ENCODE results near the gene SLC39A11. TPM values are rescaled to one million over a fixed set of nuclear protein-coding genes. Genes with fewer than 3 reads are reported as not detected.
A peak's percentile ranks its signal among the peaks of the same experiment; 100 is the strongest.
"Not testable (repeated sequence)": the region's sequence is repeated elsewhere in the genome, so short reads cannot be mapped to it uniquely, and the experiment has no call there.

Gene SLC39A11
- polyA plus RNA-seq, 3 donors from 2014 or later, result 13.7 to 25.8 (median 16.2) TPM

DNA sequence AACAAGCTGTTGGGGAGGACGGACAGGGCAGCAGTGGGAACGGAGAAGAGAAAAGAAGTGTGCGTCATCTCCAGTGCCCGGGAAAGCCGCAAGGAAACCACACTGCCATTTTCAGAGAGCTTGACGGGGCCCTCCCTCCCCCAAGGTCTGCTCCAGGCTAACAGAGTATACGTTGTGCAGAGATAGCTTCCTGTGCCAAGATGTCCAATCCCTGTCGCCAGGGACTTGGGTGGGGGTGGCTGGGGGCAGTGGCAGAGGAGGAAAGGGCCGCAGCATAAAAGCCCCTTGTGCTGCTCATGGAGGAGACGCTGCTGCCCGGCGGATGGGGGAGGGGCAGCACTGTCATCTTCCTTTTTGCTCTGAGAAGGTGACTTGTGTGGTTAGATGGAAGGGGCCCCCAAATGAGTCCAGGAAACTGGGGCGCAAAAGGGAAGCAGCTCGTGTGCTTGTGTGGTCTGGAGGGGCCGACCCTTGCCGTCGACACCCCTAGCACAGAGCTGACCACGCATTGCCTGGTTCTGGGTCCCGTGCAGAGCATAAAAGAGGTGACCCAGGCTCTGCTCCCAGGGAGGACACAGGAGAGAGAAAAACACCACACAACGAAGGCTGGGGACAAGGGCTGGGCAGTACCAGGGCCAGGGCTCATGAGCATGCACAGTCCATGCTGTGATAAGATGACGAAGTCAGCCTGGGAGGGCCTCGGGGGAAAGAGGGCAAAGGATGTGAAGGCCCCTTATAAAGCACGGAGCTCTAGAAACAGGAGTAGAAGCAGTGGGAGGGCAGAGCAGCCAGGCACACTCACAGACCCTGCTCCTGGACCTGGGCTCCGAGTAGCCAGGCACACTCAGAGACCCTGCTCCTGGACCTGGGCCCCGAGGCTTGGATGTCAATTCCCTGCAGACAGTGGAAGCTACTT, 372.7 kb downstream of the SLC39A11 start:
- Mint-ChIP-seq H3K9me3 (no peaks in the 10 kb centered on the region), H3K36me3 (peaks cover 5 to 15% (median 7%) of the 10 kb centered on the region in 3 donors), H3K27ac (peak overlapping the region; percentile 46 to 93 (median 80)), H3K4me1 (peaks cover 19 to 22% of the 10 kb centered on the region in 2 donors), H3K27me3 (ENCODE audit: low read depth in 3 of 3) (peaks cover 0 to 2% (median 1%) of the 10 kb centered on the region in 3 donors), H3K4me3 (peak overlapping the region; percentile 72 to 85 (median 76))
- peak; percentile 64 to 68 (median 66) for DNase-seq

DNA sequence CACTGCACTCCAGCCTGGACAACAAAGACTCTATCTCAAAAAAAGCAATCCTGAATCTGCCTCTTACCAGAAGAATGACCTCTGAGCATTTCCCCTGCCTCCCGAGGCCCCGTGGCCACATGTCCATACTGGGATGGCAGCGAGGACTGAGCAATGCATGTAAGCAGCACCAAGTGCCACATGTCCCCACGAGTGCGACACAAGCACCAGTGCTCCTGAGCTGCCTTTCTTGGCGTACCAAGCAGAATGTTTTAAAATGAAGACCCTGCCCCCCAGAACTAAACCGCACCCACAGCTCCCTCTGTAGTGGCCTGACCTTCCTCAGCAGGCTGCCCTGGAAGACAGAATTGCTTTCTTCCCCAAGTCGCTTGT, 373.3 kb downstream of the SLC39A11 start:
- H3K4me1 Mint-ChIP-seq, result peaks cover 19 to 22% of the 10 kb centered on the region in 2 donors
- no peaks in the 10 kb centered on the region for H3K9me3 Mint-ChIP-seq
- peaks cover 0 to 2% (median 1%) of the 10 kb centered on the region in 3 donors for H3K27me3 Mint-ChIP-seq (ENCODE audit: low read depth in 3 of 3)
- H3K4me3 Mint-ChIP-seq, result peak overlapping the region; percentile 72 to 85 (median 76)
- H3K27ac Mint-ChIP-seq, result peak overlapping the region; percentile 46 to 93 (median 80)
- peaks cover 5 to 15% (median 7%) of the 10 kb centered on the region in 3 donors for H3K36me3 Mint-ChIP-seq
- DNase-seq, result no peak

DNA sequence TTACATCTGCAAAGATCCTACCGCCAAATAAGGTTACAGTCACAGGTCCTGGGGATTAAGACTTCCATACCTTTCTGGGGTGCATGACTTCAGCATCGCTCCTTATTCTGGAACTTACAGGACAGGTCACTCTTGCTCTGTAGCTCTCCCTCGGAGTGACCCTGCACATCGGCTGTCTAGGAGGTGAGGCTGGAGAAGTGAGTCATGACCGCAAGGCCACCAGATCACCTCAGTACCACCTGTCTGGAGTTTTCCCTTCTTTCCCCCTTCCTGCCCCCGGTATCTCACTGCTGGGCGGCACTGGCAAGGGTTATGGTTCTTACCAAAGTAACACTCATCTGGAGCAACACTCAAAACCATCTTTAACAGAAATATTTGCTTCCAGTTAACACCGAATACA, 374.8 kb downstream of the SLC39A11 start:
- no peak for DNase-seq
- H3K4me1 Mint-ChIP-seq, result peaks cover 19 to 22% of the 10 kb centered on the region in 2 donors
- H3K4me3 Mint-ChIP-seq, result peak overlapping the region in 1 of 5 donors; percentile 38
- H3K36me3 Mint-ChIP-seq, result peaks cover 2 to 7% (median 5%) of the 10 kb centered on the region in 3 donors
- peaks cover 1 to 2% (median 2%) of the 10 kb centered on the region in 3 donors for H3K27me3 Mint-ChIP-seq (ENCODE audit: low read depth in 3 of 3)
- H3K27ac Mint-ChIP-seq, result peak overlapping the region in 4 of 6 donors; percentile 17 to 77 (median 58)
- no peaks in the 10 kb centered on the region for H3K9me3 Mint-ChIP-seq

DNA sequence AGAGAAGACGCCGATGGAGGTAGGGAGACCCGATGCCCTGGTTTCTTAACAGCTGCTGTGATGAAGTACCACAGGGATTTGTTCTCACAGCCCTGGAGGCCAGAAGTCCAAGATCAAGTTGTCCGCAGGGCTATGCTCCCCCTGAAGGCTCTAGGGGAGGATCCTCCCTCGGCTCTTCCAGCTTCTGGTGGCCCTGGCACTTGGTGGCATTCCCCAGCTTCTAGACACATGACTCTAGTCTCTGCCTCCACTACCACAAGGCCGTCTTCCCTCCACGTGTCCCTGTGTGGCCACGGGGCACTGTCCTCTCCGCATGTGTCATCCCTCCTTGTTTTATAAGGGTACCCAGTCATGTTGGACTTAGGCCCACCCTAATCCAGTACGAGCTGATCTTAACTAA, 375.2 kb downstream of the SLC39A11 start:
- peak overlapping the region in 1 of 5 donors; percentile 38 for H3K4me3 Mint-ChIP-seq
- peak overlapping the region in 5 of 6 donors; percentile 17 to 68 (median 49) for H3K27ac Mint-ChIP-seq
- DNase-seq, result no peak
- no peaks in the 10 kb centered on the region for H3K9me3 Mint-ChIP-seq
- peaks cover 19 to 22% of the 10 kb centered on the region in 2 donors for H3K4me1 Mint-ChIP-seq
- peaks cover 1 to 2% (median 2%) of the 10 kb centered on the region in 3 donors for H3K27me3 Mint-ChIP-seq (ENCODE audit: low read depth in 3 of 3)
- peaks cover 5 to 7% (median 6%) of the 10 kb centered on the region in 3 donors for H3K36me3 Mint-ChIP-seq

DNA sequence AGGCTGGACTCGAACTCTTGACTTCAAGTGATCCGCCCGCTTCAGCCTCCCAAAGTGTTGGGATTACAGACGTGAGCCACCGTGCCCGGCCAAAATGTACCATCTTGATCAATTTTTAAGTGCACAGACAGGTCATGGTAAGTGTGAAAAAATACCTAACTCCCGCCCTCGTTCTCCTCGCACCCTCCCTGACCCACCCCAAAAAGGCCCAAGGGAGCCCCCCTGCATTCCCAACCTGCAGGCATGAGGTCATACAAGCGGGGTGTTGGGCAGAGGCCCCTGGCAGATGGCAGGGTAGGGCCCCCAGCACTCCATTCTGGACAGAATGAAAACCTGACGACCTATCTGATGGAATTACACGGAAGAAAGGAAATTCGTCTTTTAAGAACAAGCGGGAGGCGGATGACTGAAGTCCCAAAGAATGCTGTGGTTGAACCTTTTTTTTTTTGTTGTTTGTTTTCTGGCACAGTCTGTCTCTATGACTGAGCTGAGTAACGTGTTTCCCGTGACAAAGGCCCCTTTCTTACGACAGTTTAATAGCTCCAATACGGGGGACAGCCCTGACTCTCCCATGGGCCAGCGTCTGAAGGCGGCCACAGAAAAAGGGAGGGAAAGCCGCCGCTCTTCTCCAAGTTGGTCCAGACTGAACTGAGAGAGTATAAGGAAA, 376.4 kb downstream of the SLC39A11 start:
- peaks cover 8 to 18% (median 13%) of the 10 kb centered on the region in 3 donors for H3K36me3 Mint-ChIP-seq
- H3K4me1 Mint-ChIP-seq, result peaks cover 19 to 22% of the 10 kb centered on the region in 2 donors
- H3K4me3 Mint-ChIP-seq, result no peak overlapping the region
- peaks cover 1 to 2% (median 2%) of the 10 kb centered on the region in 3 donors for H3K27me3 Mint-ChIP-seq (ENCODE audit: low read depth in 3 of 3)
- no peak for DNase-seq
- H3K27ac Mint-ChIP-seq, result no peak overlapping the region
- no peaks in the 10 kb centered on the region for H3K9me3 Mint-ChIP-seq

DNA sequence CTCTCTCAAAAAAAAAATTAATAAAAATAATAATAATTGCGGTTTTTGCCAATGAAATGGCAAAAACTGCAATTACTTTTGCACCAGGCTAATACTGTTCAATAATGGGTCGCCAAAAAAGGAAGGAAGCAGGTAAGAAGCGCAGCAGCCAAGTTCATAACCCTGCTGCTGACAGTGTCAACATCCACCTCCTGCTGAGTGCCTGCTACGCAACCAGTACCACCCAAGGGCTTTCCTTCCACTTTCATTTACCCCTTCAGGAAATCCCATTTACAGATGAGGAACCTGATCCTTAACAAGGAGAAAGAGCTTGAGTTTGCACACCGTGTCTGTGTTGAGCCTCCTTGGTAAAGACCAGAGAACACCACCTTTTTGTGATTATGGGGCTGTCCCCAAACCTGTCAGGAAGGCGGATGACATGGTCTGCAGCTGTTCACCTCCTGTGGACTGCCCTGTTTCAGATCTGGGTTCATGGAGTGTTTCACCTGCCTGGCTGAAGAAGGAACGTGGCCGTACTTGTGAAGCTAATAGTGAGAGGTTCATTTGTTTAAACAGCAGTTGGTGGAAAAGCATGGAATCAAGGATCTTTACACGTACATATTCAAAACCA, 378.0 kb downstream of the SLC39A11 start:
- no peaks in the 10 kb centered on the region for H3K9me3 Mint-ChIP-seq
- H3K36me3 Mint-ChIP-seq, result peaks cover 8 to 20% (median 19%) of the 10 kb centered on the region in 3 donors
- peaks cover 5 to 8% of the 10 kb centered on the region in 2 donors for H3K4me1 Mint-ChIP-seq
- H3K27me3 Mint-ChIP-seq (ENCODE audit: low read depth in 3 of 3), result peaks cover 1 to 4% (median 2%) of the 10 kb centered on the region in 3 donors
- H3K4me3 Mint-ChIP-seq, result no peak overlapping the region
- no peak for DNase-seq
- no peak overlapping the region for H3K27ac Mint-ChIP-seq

DNA sequence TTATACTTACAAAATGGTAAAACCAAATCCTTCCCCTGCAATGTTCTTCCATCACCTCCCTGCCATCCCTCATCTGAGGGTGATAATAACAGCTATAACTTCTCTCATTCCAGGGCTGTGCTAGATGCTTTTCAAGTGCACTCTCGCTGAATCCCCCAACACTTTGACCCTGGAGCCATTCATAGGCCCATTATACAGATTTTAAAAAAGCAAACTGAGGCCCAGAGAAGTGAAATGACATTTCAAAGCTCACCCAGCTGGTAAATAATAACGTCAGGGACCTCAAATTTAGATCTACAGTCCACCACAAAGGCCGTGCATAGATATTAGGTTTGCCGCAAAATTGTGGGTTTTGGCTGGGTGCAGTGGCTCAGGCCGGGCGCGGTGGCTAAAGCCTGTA, 378.8 kb downstream of the SLC39A11 start:
- H3K4me3 Mint-ChIP-seq, result no peak overlapping the region
- peaks cover 0 to 2% of the 10 kb centered on the region in 2 donors for H3K4me1 Mint-ChIP-seq
- H3K27ac Mint-ChIP-seq, result no peak overlapping the region
- H3K9me3 Mint-ChIP-seq, result no peaks in the 10 kb centered on the region
- H3K27me3 Mint-ChIP-seq (ENCODE audit: low read depth in 3 of 3), result peaks cover 1 to 4% (median 2%) of the 10 kb centered on the region in 3 donors
- H3K36me3 Mint-ChIP-seq, result peaks cover 8 to 20% (median 19%) of the 10 kb centered on the region in 3 donors
- DNase-seq, result no peak

DNA sequence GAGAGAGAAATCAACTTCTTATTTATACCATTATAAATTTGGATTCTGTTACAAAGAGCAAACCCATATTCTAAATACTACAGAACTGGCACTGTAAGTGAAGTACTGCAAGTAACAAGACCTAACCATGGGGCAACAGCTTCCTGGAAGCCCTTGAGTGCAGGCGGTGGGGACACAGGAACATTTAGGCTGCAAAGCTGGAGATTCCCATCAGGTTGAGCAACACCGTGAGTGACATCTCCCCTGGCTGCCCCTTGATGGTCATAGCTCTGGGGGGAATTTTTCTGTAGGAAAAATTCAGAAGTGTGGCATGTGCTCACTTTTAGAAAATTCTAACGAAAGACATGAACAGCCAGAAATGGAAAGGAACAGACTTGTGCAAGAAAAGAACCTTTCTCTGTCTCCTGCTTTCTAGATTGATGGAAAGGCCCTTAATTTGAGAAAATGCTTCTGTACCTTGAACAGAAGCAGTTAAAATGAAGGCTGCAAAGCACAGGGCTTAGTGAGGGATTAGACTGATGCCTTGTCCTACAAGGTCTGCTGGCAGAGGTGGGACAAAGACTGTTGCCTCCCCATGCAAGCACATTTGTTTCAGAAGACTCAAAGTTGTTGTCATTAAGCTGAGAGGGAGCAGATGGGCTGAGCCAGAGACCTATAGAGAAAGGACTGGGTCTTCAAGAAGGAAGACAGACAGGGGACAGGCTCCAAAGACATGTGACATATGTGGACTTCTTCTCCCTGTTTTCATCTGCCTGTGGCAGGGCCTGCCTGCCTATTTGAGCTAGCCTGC, 380.8 kb downstream of the SLC39A11 start:
- peaks cover 0 to 4% (median 1%) of the 10 kb centered on the region in 3 donors for H3K27me3 Mint-ChIP-seq (ENCODE audit: low read depth in 3 of 3)
- DNase-seq, result no peak
- no peak overlapping the region for H3K27ac Mint-ChIP-seq
- peaks cover 13 to 31% (median 26%) of the 10 kb centered on the region in 3 donors for H3K36me3 Mint-ChIP-seq
- H3K9me3 Mint-ChIP-seq, result no peaks in the 10 kb centered on the region
- H3K4me1 Mint-ChIP-seq, result no peaks in the 10 kb centered on the region
- no peak overlapping the region for H3K4me3 Mint-ChIP-seq

DNA sequence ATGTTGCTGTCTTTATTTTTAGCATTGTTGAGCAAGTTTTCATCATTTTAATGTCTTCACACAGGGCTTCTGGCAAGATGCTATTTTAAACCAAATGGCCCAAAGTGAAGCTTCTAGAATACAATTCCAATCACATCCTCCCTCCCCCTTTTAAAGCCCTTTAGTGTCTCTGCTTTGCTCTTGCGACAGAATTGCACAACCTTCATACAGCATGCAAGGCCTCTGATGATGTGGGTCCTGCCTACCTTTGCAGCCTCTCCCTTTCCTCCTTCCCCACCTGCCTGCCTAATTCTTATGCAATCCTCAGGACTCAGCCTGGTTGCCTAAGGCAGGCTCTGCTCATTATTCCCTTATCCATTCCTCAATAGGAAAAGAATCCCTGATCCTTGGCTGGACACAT, 381.7 kb downstream of the SLC39A11 start:
- Mint-ChIP-seq H3K36me3 (peaks cover 13 to 31% (median 26%) of the 10 kb centered on the region in 3 donors), H3K4me1 (no peaks in the 10 kb centered on the region), H3K27me3 (ENCODE audit: low read depth in 3 of 3) (peaks cover 0 to 4% (median 0%) of the 10 kb centered on the region in 3 donors), H3K27ac (no peak overlapping the region), H3K4me3 (no peak overlapping the region), H3K9me3 (no peaks in the 10 kb centered on the region)
- no peak for DNase-seq

DNA sequence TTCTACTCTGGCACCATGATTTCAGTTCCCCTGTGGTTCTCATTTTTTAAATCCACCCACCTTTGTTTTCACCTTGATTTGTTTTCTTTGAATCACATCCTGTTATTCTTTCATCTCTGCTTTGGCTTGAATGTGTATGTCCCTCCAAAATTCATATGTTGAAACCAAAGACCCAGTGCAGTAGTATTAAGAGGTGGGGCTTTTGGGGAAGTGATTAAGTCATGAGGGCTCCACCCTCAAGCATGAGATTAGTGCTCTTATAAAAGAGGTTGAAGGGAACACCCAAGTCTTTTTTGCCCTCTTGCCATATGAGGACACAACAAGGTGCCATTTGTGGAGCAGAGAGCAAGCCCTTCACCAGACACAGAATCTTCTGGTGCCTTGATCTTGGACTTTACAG, 382.3 kb downstream of the SLC39A11 start:
- H3K27me3 Mint-ChIP-seq (ENCODE audit: low read depth in 3 of 3), result peaks cover 0 to 4% (median 0%) of the 10 kb centered on the region in 3 donors
- peaks cover 10 to 31% (median 23%) of the 10 kb centered on the region in 3 donors for H3K36me3 Mint-ChIP-seq
- DNase-seq, result no peak
- peak overlapping the region in 1 of 6 donors; percentile 21 for H3K27ac Mint-ChIP-seq
- H3K4me1 Mint-ChIP-seq, result no peaks in the 10 kb centered on the region
- no peaks in the 10 kb centered on the region for H3K9me3 Mint-ChIP-seq
- H3K4me3 Mint-ChIP-seq, result no peak overlapping the region

DNA sequence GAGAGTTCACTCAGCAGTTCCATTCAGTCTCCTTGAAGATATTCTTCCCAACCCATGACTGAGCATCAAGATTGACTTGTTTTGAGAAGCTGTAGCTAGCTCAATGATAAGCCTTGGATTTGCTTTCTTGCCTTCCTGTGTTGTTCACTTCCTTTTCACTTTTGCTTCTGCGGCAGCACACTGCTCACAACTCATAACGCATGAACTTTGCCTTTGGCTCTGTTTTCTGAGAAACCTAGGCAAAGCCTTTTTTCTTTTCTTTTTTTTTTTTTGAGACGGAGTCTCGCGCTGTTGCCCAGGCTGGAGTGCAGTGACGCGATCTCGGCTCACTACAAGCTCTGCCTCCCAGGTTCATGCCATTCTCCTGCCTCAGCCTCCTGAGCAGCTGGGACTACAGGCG, 383.8 kb downstream of the SLC39A11 start:
- H3K36me3 Mint-ChIP-seq, result peaks cover 9 to 31% (median 19%) of the 10 kb centered on the region in 3 donors
- H3K9me3 Mint-ChIP-seq; H3K27ac Mint-ChIP-seq; H3K27me3 Mint-ChIP-seq (ENCODE audit: low read depth in 3 of 3); H3K4me1 Mint-ChIP-seq; DNase-seq; H3K4me3 Mint-ChIP-seq: not testable (repeated sequence)

DNA sequence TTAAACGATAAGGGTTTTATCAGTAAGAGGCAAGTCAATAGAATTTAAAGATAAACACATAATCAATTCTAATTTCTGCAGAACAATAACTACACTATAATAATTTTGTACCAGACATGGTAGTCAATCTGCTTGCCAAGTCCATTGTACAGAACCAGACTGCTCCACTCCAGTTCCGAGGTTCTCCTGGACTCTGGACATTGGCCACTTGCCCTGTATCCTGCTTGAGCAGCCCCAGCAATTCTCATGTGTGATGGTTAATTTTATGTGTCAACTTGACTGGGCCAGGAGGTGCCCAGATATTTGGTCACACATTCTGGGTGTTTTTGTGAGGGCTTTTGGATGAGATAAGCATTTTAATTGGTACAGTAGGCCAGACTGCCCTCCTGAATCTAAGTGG, 384.6 kb downstream of the SLC39A11 start:
- H3K36me3 Mint-ChIP-seq, result peaks cover 9 to 31% (median 19%) of the 10 kb centered on the region in 3 donors
- peaks cover 0 to 4% (median 0%) of the 10 kb centered on the region in 3 donors for H3K27me3 Mint-ChIP-seq (ENCODE audit: low read depth in 3 of 3)
- H3K4me3 Mint-ChIP-seq, result no peak overlapping the region
- no peak overlapping the region for H3K27ac Mint-ChIP-seq
- no peaks in the 10 kb centered on the region for H3K4me1 Mint-ChIP-seq
- no peaks in the 10 kb centered on the region for H3K9me3 Mint-ChIP-seq
- DNase-seq, result no peak
